ENCODE data around the gene FJX1.

Gene FJX1

GRCh38 chr11:35585416-35585815 is 32.8 kb upstream of the FJX1 start:
- WGBS = 90% methylated on average over 3 of the region's 5 CpGs
- Histone ChIP-seq H2AFZ (ENCODE audit: low read depth, low read length) (no peak overlapping the region), H4K8ac (ENCODE audit: low read length) (no peak overlapping the region), H2BK15ac (ENCODE audit: low read depth, poor library complexity, severe bottlenecking) (no peak overlapping the region), H3K9ac (ENCODE audit: low read length) (no peak overlapping the region), H3K79me1 (replicated peaks; ENCODE audit: low read length, poor library complexity, severe bottlenecking) (no peaks in the 10 kb centered on the region), H3K9me3 (ENCODE audit: control insufficient read depth, low read length) (no peaks in the 10 kb centered on the region), H2BK12ac (ENCODE audit: low read length in 2 of 2) (no peak overlapping the region), H3K27me3 (ENCODE audit: control insufficient read depth in 1 of 2, insufficient read depth in 1 of 2, low read length in 2 of 2) (peaks cover 0 to 2% of the 10 kb centered on the region in 2 experiments), H2BK120ac (ENCODE audit: low read depth, low read length) (no peak overlapping the region), H3K4me1 (ENCODE audit: control insufficient read depth, insufficient read depth, low read depth, low read length) (peaks cover 2% of the 10 kb centered on the region), H3K27ac (ENCODE audit: low read length, poor library complexity, severe bottlenecking) (no peak overlapping the region), H2BK5ac (ENCODE audit: low read depth, low read length, poor library complexity, severe bottlenecking) (no peak overlapping the region), H4K91ac (ENCODE audit: low read length) (no peak overlapping the region), H3K36me3 (ENCODE audit: control insufficient read depth in 1 of 2, insufficient read depth in 2 of 2, low read depth in 1 of 2, low read length in 2 of 2) (no peaks in the 10 kb centered on the region), H3K18ac (ENCODE audit: low read depth in 1 of 2, low read length in 2 of 2) (no peak overlapping the region), H3K14ac (ENCODE audit: low read length in 2 of 2) (no peak overlapping the region), H2AK5ac (ENCODE audit: low read length, severe bottlenecking) (no peak overlapping the region), H3K4me2 (ENCODE audit: low read length, poor library complexity, severe bottlenecking) (no peak overlapping the region), H3K23ac (ENCODE audit: low read length in 2 of 2) (no peak overlapping the region), H3K4ac (ENCODE audit: low read depth in 1 of 2, low read length in 2 of 2) (no peak overlapping the region), H3K4me3 (ENCODE audit: insufficient read depth in 1 of 2, low read depth in 1 of 2, low read length in 2 of 2) (no peak overlapping the region)
- no peak for DNase-seq

DNA sequence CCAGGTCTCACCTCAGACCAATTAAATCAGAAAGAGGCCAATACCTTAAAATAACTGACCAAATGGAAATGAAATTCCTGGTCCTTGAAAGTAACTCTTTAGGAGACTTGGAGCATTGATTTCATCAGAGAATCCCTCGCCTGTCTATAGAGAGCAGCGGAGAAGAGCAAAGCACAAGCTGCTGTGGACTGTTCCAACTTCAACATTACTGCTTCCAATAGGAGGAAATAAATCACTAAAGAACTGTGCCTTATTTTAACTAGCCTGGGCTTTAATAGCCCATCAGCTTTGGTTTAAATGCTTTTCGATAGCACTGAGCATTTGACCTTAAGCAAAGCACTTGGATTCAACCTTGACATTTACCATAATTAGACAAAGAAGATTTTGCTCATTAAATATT is 32.0 kb upstream of the FJX1 start:
- no peak overlapping the region for H2BK15ac ChIP-seq (ENCODE audit: low read depth, poor library complexity, severe bottlenecking)
- no peaks in the 10 kb centered on the region for H3K79me1 ChIP-seq (replicated peaks; ENCODE audit: low read length, poor library complexity, severe bottlenecking)
- no peak overlapping the region for H2AK5ac ChIP-seq (ENCODE audit: low read length, severe bottlenecking)
- no peaks in the 10 kb centered on the region for H3K9me3 ChIP-seq (ENCODE audit: control insufficient read depth, low read length)
- H4K8ac ChIP-seq (ENCODE audit: low read length) = no peak overlapping the region
- H3K36me3 ChIP-seq (ENCODE audit: control insufficient read depth in 1 of 2, insufficient read depth in 2 of 2, low read depth in 1 of 2, low read length in 2 of 2) = no peaks in the 10 kb centered on the region
- H3K4ac ChIP-seq (ENCODE audit: low read depth in 1 of 2, low read length in 2 of 2) = no peak overlapping the region
- no peak overlapping the region for H3K27ac ChIP-seq (ENCODE audit: low read length, poor library complexity, severe bottlenecking)
- H3K9ac ChIP-seq (ENCODE audit: low read length) = no peak overlapping the region
- no peak overlapping the region for H4K91ac ChIP-seq (ENCODE audit: low read length)
- no peak overlapping the region for H3K4me3 ChIP-seq (ENCODE audit: insufficient read depth in 1 of 2, low read depth in 1 of 2, low read length in 2 of 2)
- H3K18ac ChIP-seq (ENCODE audit: low read depth in 1 of 2, low read length in 2 of 2) = no peak overlapping the region
- DNase-seq = no peak
- no peak overlapping the region for H3K4me2 ChIP-seq (ENCODE audit: low read length, poor library complexity, severe bottlenecking)
- H2BK120ac ChIP-seq (ENCODE audit: low read depth, low read length) = no peak overlapping the region
- H3K27me3 ChIP-seq (ENCODE audit: control insufficient read depth in 1 of 2, insufficient read depth in 1 of 2, low read length in 2 of 2) = peaks cover 0 to 6% of the 10 kb centered on the region in 2 experiments
- H2AFZ ChIP-seq (ENCODE audit: low read depth, low read length) = no peak overlapping the region
- no peak overlapping the region for H2BK12ac ChIP-seq (ENCODE audit: low read length in 2 of 2)
- peaks cover 2% of the 10 kb centered on the region for H3K4me1 ChIP-seq (ENCODE audit: control insufficient read depth, insufficient read depth, low read depth, low read length)
- H2BK5ac ChIP-seq (ENCODE audit: low read depth, low read length, poor library complexity, severe bottlenecking) = no peak overlapping the region
- no peak overlapping the region for H3K14ac ChIP-seq (ENCODE audit: low read length in 2 of 2)
- no peak overlapping the region for H3K23ac ChIP-seq (ENCODE audit: low read length in 2 of 2)
- 99% methylated on average over 2 of the region's 3 CpGs for WGBS

DNA sequence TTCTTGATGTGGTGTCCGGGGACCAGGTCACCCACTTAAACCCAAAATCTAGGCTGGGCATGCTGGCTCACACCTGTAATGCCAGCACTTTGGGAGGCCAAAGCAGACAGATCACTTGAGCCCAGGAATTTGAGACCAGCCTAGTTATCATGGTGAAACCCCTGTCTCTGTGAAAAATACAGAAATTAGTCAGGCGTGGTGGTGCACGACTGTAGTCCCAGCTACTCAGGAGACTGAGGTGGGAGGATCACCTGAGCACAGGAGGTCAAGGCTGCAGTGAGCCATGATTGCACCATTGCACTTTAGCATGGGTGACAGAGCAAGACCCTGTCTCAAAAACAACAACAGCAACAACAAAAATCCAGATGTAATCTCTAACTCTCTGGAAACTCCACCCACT is 30.3 kb upstream of the FJX1 start:
- Histone ChIP-seq H3K4me2 (ENCODE audit: low read length, poor library complexity, severe bottlenecking) (no peak overlapping the region), H4K8ac (ENCODE audit: low read length) (peak overlapping the region; percentile 1)
- WGBS = 87% methylated on average over 3 of the region's 3 CpGs

DNA sequence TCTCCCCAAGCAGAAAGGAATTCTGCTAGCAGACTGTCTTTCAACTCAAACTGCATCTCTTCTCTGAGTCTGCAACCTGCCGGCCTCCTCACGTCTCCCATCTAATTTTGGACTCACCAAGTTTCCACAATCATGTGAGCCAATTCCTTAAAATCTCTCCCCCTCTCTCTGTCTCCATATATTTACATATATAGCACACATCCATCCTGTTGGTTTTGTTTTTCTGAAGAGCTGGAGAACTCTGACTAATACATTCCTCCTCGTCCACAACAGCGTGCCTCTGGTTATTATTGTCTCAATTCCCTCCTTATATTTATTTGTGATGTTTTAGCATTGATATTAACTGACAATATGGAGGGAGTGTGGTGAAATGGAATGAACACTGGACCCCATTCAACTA is 29.6 kb upstream of the FJX1 start:
- peaks cover 3% of the 10 kb centered on the region for H3K4me1 ChIP-seq (ENCODE audit: control insufficient read depth, insufficient read depth, low read depth, low read length)
- peak overlapping the region; percentile 7 to 18 for H3K18ac ChIP-seq (ENCODE audit: low read depth in 1 of 2, low read length in 2 of 2)
- H2BK12ac ChIP-seq (ENCODE audit: low read length in 2 of 2) = no peak overlapping the region
- H2BK5ac ChIP-seq (ENCODE audit: low read depth, low read length, poor library complexity, severe bottlenecking) = no peak overlapping the region
- H3K27ac ChIP-seq (ENCODE audit: low read length, poor library complexity, severe bottlenecking) = no peak overlapping the region
- no peaks in the 10 kb centered on the region for H3K79me1 ChIP-seq (replicated peaks; ENCODE audit: low read length, poor library complexity, severe bottlenecking)
- 55% methylated on average over 2 of the region's 4 CpGs for WGBS
- H3K4me3 ChIP-seq (ENCODE audit: insufficient read depth in 1 of 2, low read depth in 1 of 2, low read length in 2 of 2) = no peak overlapping the region
- H3K9ac ChIP-seq (ENCODE audit: low read length) = no peak overlapping the region
- H4K8ac ChIP-seq (ENCODE audit: low read length) = no peak overlapping the region
- H4K91ac ChIP-seq (ENCODE audit: low read length) = no peak overlapping the region
- H3K23ac ChIP-seq (ENCODE audit: low read length in 2 of 2) = no peak overlapping the region
- no peak overlapping the region for H3K14ac ChIP-seq (ENCODE audit: low read length in 2 of 2)
- H3K9me3 ChIP-seq (ENCODE audit: control insufficient read depth, low read length) = no peaks in the 10 kb centered on the region
- peak; percentile 70 for DNase-seq
- no peak overlapping the region for H2AFZ ChIP-seq (ENCODE audit: low read depth, low read length)
- peaks cover 0 to 6% of the 10 kb centered on the region in 2 experiments for H3K27me3 ChIP-seq (ENCODE audit: control insufficient read depth in 1 of 2, insufficient read depth in 1 of 2, low read length in 2 of 2)
- no peak overlapping the region for H2BK120ac ChIP-seq (ENCODE audit: low read depth, low read length)
- H3K36me3 ChIP-seq (ENCODE audit: control insufficient read depth in 1 of 2, insufficient read depth in 2 of 2, low read depth in 1 of 2, low read length in 2 of 2) = no peaks in the 10 kb centered on the region
- H2AK5ac ChIP-seq (ENCODE audit: low read length, severe bottlenecking) = no peak overlapping the region
- no peak overlapping the region for H3K4me2 ChIP-seq (ENCODE audit: low read length, poor library complexity, severe bottlenecking)
- H3K4ac ChIP-seq (ENCODE audit: low read depth in 1 of 2, low read length in 2 of 2) = peak overlapping the region in 1 of 2 experiments; percentile 4
- no peak overlapping the region for H2BK15ac ChIP-seq (ENCODE audit: low read depth, poor library complexity, severe bottlenecking)

More for the DNA sequence above, 30.3 kb upstream of the FJX1 start:
- no peak overlapping the region for H2AFZ ChIP-seq (ENCODE audit: low read depth, low read length)
- no peaks in the 10 kb centered on the region for H3K9me3 ChIP-seq (ENCODE audit: control insufficient read depth, low read length)
- H2AK5ac ChIP-seq (ENCODE audit: low read length, severe bottlenecking) = no peak overlapping the region
- peaks cover 3% of the 10 kb centered on the region for H3K4me1 ChIP-seq (ENCODE audit: control insufficient read depth, insufficient read depth, low read depth, low read length)
- no peak overlapping the region for H3K23ac ChIP-seq (ENCODE audit: low read length in 2 of 2)
- no peak overlapping the region for H2BK15ac ChIP-seq (ENCODE audit: low read depth, poor library complexity, severe bottlenecking)
- no peak overlapping the region for H4K91ac ChIP-seq (ENCODE audit: low read length)
- no peaks in the 10 kb centered on the region for H3K36me3 ChIP-seq (ENCODE audit: control insufficient read depth in 1 of 2, insufficient read depth in 2 of 2, low read depth in 1 of 2, low read length in 2 of 2)
- H3K27me3 ChIP-seq (ENCODE audit: control insufficient read depth in 1 of 2, insufficient read depth in 1 of 2, low read length in 2 of 2) = peaks cover 0 to 6% of the 10 kb centered on the region in 2 experiments
- no peaks in the 10 kb centered on the region for H3K79me1 ChIP-seq (replicated peaks; ENCODE audit: low read length, poor library complexity, severe bottlenecking)
- no peak overlapping the region for H3K14ac ChIP-seq (ENCODE audit: low read length in 2 of 2)
- no peak overlapping the region for H2BK120ac ChIP-seq (ENCODE audit: low read depth, low read length)
- peak overlapping the region in 1 of 2 experiments; percentile 51 for H2BK12ac ChIP-seq (ENCODE audit: low read length in 2 of 2)
- peak overlapping the region; percentile 18 to 54 for H3K18ac ChIP-seq (ENCODE audit: low read depth in 1 of 2, low read length in 2 of 2)
- no peak overlapping the region for H3K27ac ChIP-seq (ENCODE audit: low read length, poor library complexity, severe bottlenecking)
- H3K4ac ChIP-seq (ENCODE audit: low read depth in 1 of 2, low read length in 2 of 2) = peak overlapping the region in 1 of 2 experiments; percentile 4
- no peak overlapping the region for H3K4me3 ChIP-seq (ENCODE audit: insufficient read depth in 1 of 2, low read depth in 1 of 2, low read length in 2 of 2)
- DNase-seq = no peak
- H3K9ac ChIP-seq (ENCODE audit: low read length) = no peak overlapping the region
- no peak overlapping the region for H2BK5ac ChIP-seq (ENCODE audit: low read depth, low read length, poor library complexity, severe bottlenecking)
